IMR-90 (cell line): Measurements from ENCODE around the gene MEGF11. TPM values are rescaled to one million over a fixed set of nuclear protein-coding genes. Genes with fewer than 3 reads are reported as not detected.

Experiments
- ATAC-seq: fragments of 200-7000 bp; cut with Tn5 transposase; 2 replicates; pipeline ENCODE4 v1.9.1; 2020; ENCODE audit warnings: low read depth, mild to moderate bottlenecking, moderate library complexity
- BruUV-seq: library from RNA; stranded (reverse); fragments of 400-500 nt; replicated peaks from 2 replicates; lab custom pipeline; 2021; lab: Mats Ljungman, UMichigan
- CTCF ChIA-PET: fragments of 300-600 bp; formaldehyde crosslinking; extraction: SDS; loops from one replicate; lab custom pipeline; 2021; ENCODE audit warnings: antibody characterized with exemption; lab: Yijun Ruan, JAX
- POLR2A ChIA-PET: fragments of 300-600 bp; sonication (Branson Sonifier 250); formaldehyde crosslinking; loops from one replicate; lab custom pipeline; 2022; ENCODE audit warnings: antibody characterized with exemption; ENCODE audit not compliant: unreplicated experiment; lab: Charles Lee
- DNase-seq: peaks from one replicate; pipeline ENCODE4 v3.0.0; 2013
- H2AFZ ChIP-seq: replicated peaks from 2 replicates; pipeline ENCODE3; 2013; ENCODE audit warnings: low read length, mild to moderate bottlenecking; ENCODE audit not compliant: poor library complexity
- H2AK5ac ChIP-seq: 2 replicates; pipeline ENCODE4 v1.6.1; 2013; ENCODE audit warnings: low read depth, low read length, inconsistent platforms
- H2AK9ac ChIP-seq: replicated peaks from 2 replicates; pipeline ENCODE3; 2013; ENCODE audit warnings: mild to moderate bottlenecking, low read depth, low read length, moderate library complexity; ENCODE audit not compliant: poor library complexity
- H2BK120ac ChIP-seq: 2 replicates; pipeline ENCODE4 v1.6.1; 2013; ENCODE audit warnings: low read depth, low read length, inconsistent platforms
- H2BK15ac ChIP-seq: 3 replicates; pipeline ENCODE4 v1.6.1; 2013; ENCODE audit warnings: low read depth, low read length, inconsistent platforms
- H2BK20ac ChIP-seq: 2 replicates; pipeline ENCODE4 v1.6.1; 2013; ENCODE audit warnings: low read depth, mild to moderate bottlenecking, inconsistent platforms, low read length, moderate library complexity
- H2BK5ac ChIP-seq: 2 replicates; pipeline ENCODE4 v1.6.1; 2013; ENCODE audit warnings: mild to moderate bottlenecking, low read depth, low read length, inconsistent platforms; ENCODE audit not compliant: poor library complexity, severe bottlenecking
- H3K14ac ChIP-seq: replicated peaks from 2 replicates; pipeline ENCODE4 v1.6.1; 2013; ENCODE audit warnings: low read depth, low read length, inconsistent platforms
- H3K18ac ChIP-seq: 2 replicates; pipeline ENCODE4 v1.6.1; 2013; ENCODE audit warnings: low read depth, low read length, control low read depth
- H3K23ac ChIP-seq: 2 replicates; pipeline ENCODE4 v1.6.1; 2013; ENCODE audit warnings: low read depth, low read length, inconsistent platforms
- H3K27ac ChIP-seq: 2 replicates; pipeline ENCODE4 v1.5.1; 2013; ENCODE audit warnings: mild to moderate bottlenecking, control low read depth, low read length; ENCODE audit not compliant: insufficient read depth
- H3K27me3 ChIP-seq: 2 replicates; pipeline ENCODE4 v1.6.1; 2013; ENCODE audit warnings: low read length; ENCODE audit not compliant: control insufficient read depth, insufficient read depth
- H3K36me3 ChIP-seq: 2 replicates; pipeline ENCODE4 v1.6.1; 2013; ENCODE audit warnings: low read length, mixed read lengths; ENCODE audit not compliant: control insufficient read depth, insufficient read depth
- H3K4ac ChIP-seq: 2 replicates; pipeline ENCODE4 v1.6.1; 2013; ENCODE audit warnings: low read depth, low read length, inconsistent platforms
- H3K4me1 ChIP-seq: 2 replicates; pipeline ENCODE4 v1.6.1; 2013; ENCODE audit warnings: low read length, mixed read lengths; ENCODE audit not compliant: control insufficient read depth, insufficient read depth
- H3K4me2 ChIP-seq: 2 replicates; pipeline ENCODE4 v1.6.1; 2013; ENCODE audit warnings: low read depth, mild to moderate bottlenecking, control low read depth, low read length, moderate library complexity
- H3K4me3 ChIP-seq: 2 replicates; pipeline ENCODE4 v1.5.1; 2013; ENCODE audit warnings: low read depth, mild to moderate bottlenecking, control low read depth, low read length, moderate library complexity; ENCODE audit not compliant: insufficient read depth
- H3K56ac ChIP-seq: 2 replicates; pipeline ENCODE4 v1.6.1; 2013; ENCODE audit warnings: low read length, inconsistent platforms; ENCODE audit not compliant: insufficient read depth; ENCODE audit errors: extremely low read depth
- H3K79me1 ChIP-seq, 2 experiments: 2 replicates each; pipeline ENCODE4 v1.6.1; 2013; ENCODE audit warnings: low read length in 2 of 2, inconsistent platforms in 1 of 2, low read depth in 1 of 2
- H3K9ac ChIP-seq: 2 replicates; pipeline ENCODE4 v1.6.1; 2013; ENCODE audit warnings: low read depth, low read length, control low read depth
- H3K9me1 ChIP-seq: 2 replicates; pipeline ENCODE4 v1.6.1; 2013; ENCODE audit warnings: low read length, inconsistent platforms; ENCODE audit not compliant: insufficient read depth
- H3K9me3 ChIP-seq: 2 replicates; pipeline ENCODE4 v1.6.1; 2013; ENCODE audit warnings: low read length; ENCODE audit not compliant: control insufficient read depth, insufficient read depth
- H4K20me1 ChIP-seq: 2 replicates; pipeline ENCODE4 v1.6.1; 2013; ENCODE audit warnings: low read length, inconsistent platforms; ENCODE audit not compliant: insufficient read depth
- H4K5ac ChIP-seq: 2 replicates; pipeline ENCODE4 v1.6.1; 2013; ENCODE audit warnings: mild to moderate bottlenecking, low read depth, low read length, control low read depth
- H4K8ac ChIP-seq, 2 experiments: 2 replicates each; pipeline ENCODE4 v1.6.1; 2013; ENCODE audit warnings: low read depth in 2 of 2, low read length in 2 of 2, control low read depth in 1 of 2, inconsistent platforms in 1 of 2
- H4K91ac ChIP-seq: 2 replicates; pipeline ENCODE4 v1.6.1; 2013; ENCODE audit warnings: low read depth, low read length, inconsistent platforms; ENCODE audit not compliant: insufficient read depth
- BHLHE40 ChIP-seq: fragments of 150-350 bp; IDR thresholded peaks from 2 replicates; pipeline ENCODE4 v1.6.1; 2016; ENCODE audit warnings: mild to moderate bottlenecking, low read depth, low read length
- CEBPB ChIP-seq: IDR thresholded peaks from 2 replicates; pipeline ENCODE4 v1.6.1; 2012; ENCODE audit warnings: low read depth, low read length, improper control_type of control experiment
- CHD1 ChIP-seq: IDR thresholded peaks from 2 replicates; pipeline ENCODE4 v1.6.1; 2012; ENCODE audit warnings: low read depth, low read length, improper control_type of control experiment
- CTCF ChIP-seq: conservative IDR thresholded peaks from 2 replicates; pipeline ENCODE4 v1.5.1; 2012; ENCODE audit warnings: mild to moderate bottlenecking, low read depth, low read length, improper control_type of control experiment
- ELK1 ChIP-seq: fragments of 150-350 bp; IDR thresholded peaks from 2 replicates; pipeline ENCODE4 v1.6.1; 2016; ENCODE audit warnings: low read depth, mild to moderate bottlenecking, low read length, moderate library complexity, borderline replicate concordance
- FOS ChIP-seq: fragments of 150-350 bp; IDR thresholded peaks from 2 replicates; pipeline ENCODE4 v1.6.1; 2016; ENCODE audit warnings: low read depth, low read length
- MAZ ChIP-seq: IDR thresholded peaks from 2 replicates; pipeline ENCODE4 v1.6.1; 2012; ENCODE audit warnings: low read depth, mild to moderate bottlenecking, low read length, improper control_type of control experiment, moderate library complexity, borderline replicate concordance
- POLR2A ChIP-seq: IDR thresholded peaks from 2 replicates; pipeline ENCODE4 v1.6.1; 2012; ENCODE audit warnings: mild to moderate bottlenecking, low read depth, low read length
- RAD21 ChIP-seq: IDR thresholded peaks from 2 replicates; pipeline ENCODE4 v1.6.1; 2012; ENCODE audit warnings: low read length, improper control_type of control experiment
- RCOR1 ChIP-seq: IDR thresholded peaks from 2 replicates; pipeline ENCODE4 v1.6.1; 2012; ENCODE audit warnings: mild to moderate bottlenecking, low read length, improper control_type of control experiment; ENCODE audit not compliant: insufficient replicate concordance
- RFX5 ChIP-seq: IDR thresholded peaks from 2 replicates; pipeline ENCODE4 v1.8.0; 2012; ENCODE audit warnings: low read depth, mild to moderate bottlenecking, low read length, moderate library complexity
- SMC3 ChIP-seq: fragments of 150-350 bp; IDR thresholded peaks from 2 replicates; pipeline ENCODE4 v1.6.1; 2016; ENCODE audit warnings: low read depth, mild to moderate bottlenecking, antibody characterized with exemption, low read length, moderate library complexity
- USF2 ChIP-seq: fragments of 150-350 bp; IDR thresholded peaks from 2 replicates; pipeline ENCODE4 v1.6.1; 2017; ENCODE audit warnings: mild to moderate bottlenecking, antibody characterized with exemption, low read length, low read depth
- WGBS, 2 experiments: methylation state at CpG; one replicate each; pipeline versions ENCODE4 v1.1.5 to v1.1.7; 2013; ENCODE audit warnings: missing lambda C conversion rate in 2 of 2; ENCODE audit not compliant: insufficient read length in 1 of 2; ENCODE audit errors: extremely low coverage in 2 of 2; 5-methylcytosine and 5-hydroxymethylcytosine counted together
- dilution Hi-C: fragments of 300-500 bp; cut with HindIII; formaldehyde crosslinking; loops from one replicate; pipeline ENCODE4 v1.14.3; 2018; ENCODE audit warnings: low sequenced_read_pairs; ENCODE audit not compliant: unreplicated experiment
- in situ Hi-C: fragments of 300-500 bp; cut with MboI; formaldehyde crosslinking; loops from 3 replicates; pipeline ENCODE4 v1.14.3; 2019; ENCODE audit warnings: low sequenced_read_pairs, inconsistent platforms, mixed read lengths
- intact Hi-C: fragments of 100-400 bp; cut with micrococcal nuclease; formaldehyde crosslinking; loops from 2 replicates; pipeline ENCODE4 v1.10.0; 2022
- polyA plus RNA-seq, 3 experiments: library from polyadenylated mRNA; depleted of rRNA; stranded (reverse); fragments of >200 nt; gene quantifications; 2 replicates each; pipeline ENCODE4 v1.2.3, GENCODE V29; 2012; ENCODE audit warnings: low replicate concordance in 1 of 3
- total RNA-seq: library from RNA; depleted of rRNA; stranded (reverse); fragments of >200 nt; gene quantifications from 2 replicates; pipeline ENCODE4 v1.2.3, GENCODE V29; 2012

The MEGF11 gene
- total and polyA plus RNA-seq, 2 of the 4 experiments (the other 2 are of a cell fraction) = not detected

GRCh38 chr15:66039117-66039871, 214.3 kb downstream of the MEGF11 start:
- H2AK5ac ChIP-seq = no peak overlapping the region
- ATAC-seq = no peak
- in situ Hi-C loops = no loop called here
- POLR2A ChIA-PET = no interaction called here
- TF ChIP-seq POLR2A = no peak
- TF ChIP-seq CTCF = no peak
- no peak for TF ChIP-seq ELK1
- TF ChIP-seq CEBPB = no peak
- no peak for TF ChIP-seq RFX5
- TF ChIP-seq RAD21 = no peak
- TF ChIP-seq BHLHE40 = no peak
- TF ChIP-seq MAZ = no peak
- no peak for TF ChIP-seq RCOR1
- TF ChIP-seq FOS = no peak
- TF ChIP-seq CHD1 = no peak
- TF ChIP-seq SMC3 = no peak
- no peak for TF ChIP-seq USF2
- H3K27me3 ChIP-seq = peaks cover 58% of the 10 kb centered on the region
- no peak overlapping the region for H4K5ac ChIP-seq
- CTCF ChIA-PET = no interaction called here
- no peak overlapping the region for H3K9ac ChIP-seq
- no peak for DNase-seq
- H3K9me3 ChIP-seq = no peaks in the 10 kb centered on the region
- H3K36me3 ChIP-seq = no peaks in the 10 kb centered on the region
- H3K4me2 ChIP-seq = no peak overlapping the region
- no peak overlapping the region for H2BK5ac ChIP-seq
- no peak overlapping the region for H3K27ac ChIP-seq
- WGBS, 2 experiments = 35% methylated on average over 2 of the region's 29 CpGs; no CpG with 5 or more reads in 1 of the 2 experiments
- intact Hi-C loops = no loop called here
- H3K79me1 ChIP-seq = no peaks in the 10 kb centered on the region
- H3K4me1 ChIP-seq = no peaks in the 10 kb centered on the region
- BruUV-seq = no TSS peak
- no peak overlapping the region for H2AFZ ChIP-seq
- H4K20me1 ChIP-seq = no peaks in the 10 kb centered on the region
- H3K4me3 ChIP-seq = no peak overlapping the region
- H2BK120ac ChIP-seq = no peak overlapping the region
- H2BK15ac ChIP-seq = no peak overlapping the region
- no peak overlapping the region for H4K8ac ChIP-seq
- H2BK20ac ChIP-seq = no peak overlapping the region
- no peak overlapping the region for H3K56ac ChIP-seq
- H3K14ac ChIP-seq = no peak overlapping the region
- no peak overlapping the region for H3K23ac ChIP-seq
- no peak overlapping the region for H4K91ac ChIP-seq
- H3K18ac ChIP-seq = no peak overlapping the region
- no peak overlapping the region for H3K4ac ChIP-seq
- H3K9me1 ChIP-seq = no peaks in the 10 kb centered on the region
- H2AK9ac ChIP-seq = no peak overlapping the region
- dilution Hi-C loops = no loop called here
